GM19463 (cell line): ENCODE results near the gene TPK1.
A peak's percentile ranks its signal among the peaks of the same experiment; 100 is the strongest.
"Not testable (repeated sequence)": the region's sequence is repeated elsewhere in the genome, so short reads cannot be mapped to it uniquely, and the experiment has no call there.

ENCODE experiments used
- ATAC-seq: cut with Tn5 transposase; IDR thresholded peaks from one replicate; pipeline ENCODE4 v1.9.1; 2021; ENCODE audit warnings: mild to moderate bottlenecking, moderate library complexity; ENCODE audit not compliant: unreplicated experiment

TPK1 gene

DNA sequence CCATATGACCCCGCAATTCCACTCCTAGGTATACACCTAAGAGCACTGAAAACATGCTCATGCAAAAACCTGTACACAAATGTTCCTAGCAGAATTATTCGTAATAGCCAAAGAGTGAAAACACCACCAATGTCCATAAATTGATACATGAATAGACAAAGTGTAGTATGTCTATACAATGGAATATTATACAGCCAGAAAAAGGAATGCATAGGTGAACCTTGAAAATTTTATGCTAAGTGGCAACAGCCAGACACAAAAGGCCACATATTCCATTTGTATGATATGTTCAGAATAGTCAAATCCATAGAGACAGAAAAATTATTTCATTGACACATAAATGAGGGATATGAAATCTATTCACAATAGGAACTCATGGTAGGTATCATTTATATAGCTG lies 351.4 kb downstream of the TPK1 start:
- no peak for ATAC-seq

DNA sequence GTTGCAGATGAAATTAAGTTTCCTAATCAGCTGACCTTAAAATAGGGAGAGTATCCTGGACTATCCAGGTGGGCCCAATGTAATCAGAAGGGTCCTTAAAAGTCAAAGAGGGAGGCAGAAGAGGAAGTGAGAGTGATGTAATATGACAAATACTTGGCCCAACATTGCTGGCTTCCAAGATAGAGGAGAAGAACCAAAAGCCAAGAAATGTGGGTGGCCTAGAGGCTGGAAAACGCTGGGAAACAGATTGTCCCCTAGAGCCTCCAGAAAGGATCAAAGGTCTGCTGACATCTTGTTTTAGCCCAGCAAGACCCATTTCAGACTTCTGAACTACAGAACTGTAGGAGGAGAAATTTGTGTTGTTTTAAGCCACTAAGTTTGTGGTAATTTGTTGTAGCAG lies 352.7 kb downstream of the TPK1 start:
- ATAC-seq = no peak

DNA sequence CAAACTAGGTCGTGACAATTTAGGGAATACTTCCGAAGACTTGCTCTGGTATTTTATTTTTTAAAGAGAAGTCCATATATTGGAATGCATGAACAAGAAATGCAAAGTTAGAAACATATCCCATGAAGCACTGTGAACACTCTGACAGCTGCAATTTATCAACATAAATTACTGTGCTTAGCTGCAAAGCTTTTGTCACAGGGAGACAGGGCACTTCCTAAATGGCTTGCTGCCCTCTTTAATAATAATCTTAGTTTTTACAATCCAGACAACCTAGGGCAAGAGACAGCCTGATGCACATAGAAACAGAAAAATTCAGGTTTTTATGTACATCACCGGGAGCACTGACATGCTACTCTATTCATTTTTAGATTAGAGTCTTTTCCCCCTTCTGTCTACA lies 354.0 kb downstream of the TPK1 start:
- ATAC-seq = no peak

DNA sequence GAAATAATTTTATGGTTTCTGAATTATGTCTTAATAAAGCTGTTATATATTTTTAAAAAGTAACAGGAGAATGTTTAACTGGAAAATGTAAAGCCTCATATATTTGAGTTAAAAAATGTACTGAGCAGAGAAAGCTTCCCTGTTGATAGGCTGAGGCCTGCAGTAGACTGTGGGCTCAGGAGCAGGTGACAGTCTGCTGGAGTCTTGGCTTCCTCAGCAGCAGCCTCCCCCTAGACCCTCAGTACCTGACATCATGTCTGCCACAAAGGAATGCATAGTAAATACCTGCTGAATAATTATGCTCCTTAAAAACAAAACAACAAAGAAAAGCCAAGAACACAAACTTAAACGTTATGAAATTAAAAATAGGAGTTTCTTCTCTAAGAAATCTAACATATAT lies 358.5 kb downstream of the TPK1 start:
- ATAC-seq = no peak

DNA sequence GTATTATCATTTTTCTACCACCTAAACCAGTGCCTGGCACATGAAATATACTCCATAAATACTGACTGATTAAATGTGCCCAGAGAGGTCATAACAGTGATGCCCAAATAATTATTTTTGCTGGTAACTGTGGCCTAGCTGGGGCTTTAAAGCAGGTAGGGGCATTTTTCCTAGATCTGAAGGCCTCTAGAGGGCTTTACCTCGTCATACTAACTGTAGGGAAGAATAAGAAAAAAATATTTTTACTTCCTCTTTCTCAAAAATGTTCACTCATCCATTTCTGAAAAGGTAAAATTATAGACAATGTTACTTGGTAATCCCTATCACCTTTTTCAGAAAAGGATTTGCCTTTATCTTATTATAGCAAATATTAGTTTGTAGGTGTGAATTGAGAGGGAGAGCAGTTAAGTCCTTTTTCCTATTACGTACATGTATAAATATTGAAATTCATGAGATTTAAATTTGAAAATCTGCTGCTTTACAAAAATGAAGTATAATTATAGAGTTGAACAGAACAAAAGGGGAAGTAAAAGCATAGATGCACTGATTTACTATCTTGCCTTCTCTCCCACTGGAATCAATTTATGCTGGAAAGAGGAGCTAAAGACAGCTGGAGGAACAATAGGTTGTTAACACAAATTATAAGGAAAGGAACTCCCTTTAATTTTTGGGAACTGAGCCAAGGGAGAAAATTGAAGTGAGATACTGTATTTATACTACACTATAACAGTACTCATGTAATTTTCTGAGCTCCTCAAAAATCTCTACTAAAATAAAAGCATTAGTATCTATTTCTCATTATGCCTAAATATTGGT lies 360.8 kb downstream of the TPK1 start:
- no peak for ATAC-seq

DNA sequence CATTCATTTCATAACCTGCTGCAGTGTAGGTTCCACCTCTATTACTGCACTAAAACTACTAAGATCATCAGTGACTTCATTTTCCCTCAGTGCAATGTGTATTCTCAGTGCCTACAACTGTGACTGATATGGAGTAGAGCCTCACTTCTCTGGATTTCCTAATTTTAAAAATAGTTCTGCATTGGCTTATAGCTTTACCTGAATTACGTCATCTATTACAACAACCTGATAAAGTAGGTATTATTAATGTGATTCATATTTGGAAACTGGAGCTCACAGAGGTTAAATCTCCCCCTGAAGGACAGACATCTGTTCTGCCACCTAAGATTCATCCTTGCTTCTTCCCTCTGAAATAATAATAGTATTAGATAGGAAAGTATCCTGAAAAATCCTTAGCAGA lies 361.5 kb downstream of the TPK1 start:
- ATAC-seq = no peak

DNA sequence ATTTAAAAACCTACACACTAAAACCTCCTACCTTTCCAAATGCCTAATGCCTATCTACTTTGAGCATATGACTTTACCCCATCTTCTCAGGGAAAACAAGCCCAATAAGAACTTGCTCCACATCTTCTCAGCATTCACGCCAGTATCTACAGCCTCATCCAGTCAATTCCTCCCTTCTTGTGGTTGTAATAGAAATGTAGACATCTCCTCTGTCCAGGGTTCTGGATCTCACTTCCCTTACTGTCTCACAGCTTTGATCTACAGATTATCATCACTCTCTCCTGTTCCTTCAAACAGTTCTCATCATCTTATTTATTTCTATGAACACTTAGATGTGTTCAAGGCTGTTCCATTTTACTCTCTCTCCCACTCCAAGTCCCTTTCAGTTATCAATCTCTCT lies 361.9 kb downstream of the TPK1 start:
- ATAC-seq = no peak

DNA sequence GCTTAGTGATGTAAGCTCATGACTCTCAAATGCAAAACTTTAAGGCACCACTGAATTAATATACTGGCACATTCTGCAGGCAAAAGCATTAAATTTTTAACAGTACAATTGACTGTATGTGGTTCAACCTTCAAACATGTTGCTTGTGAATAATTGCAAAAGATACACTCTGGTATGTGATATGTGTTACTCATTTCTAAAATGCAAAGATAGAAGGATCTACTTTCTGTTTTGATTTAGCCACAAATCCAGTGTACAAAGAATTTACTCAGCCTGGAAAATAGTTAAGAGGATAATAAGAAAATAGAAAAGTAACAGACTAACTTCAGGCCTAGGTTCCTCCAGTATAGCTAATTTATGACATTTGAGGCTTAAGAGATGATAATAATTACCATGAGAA lies 365.8 kb downstream of the TPK1 start:
- ATAC-seq = no peak

DNA sequence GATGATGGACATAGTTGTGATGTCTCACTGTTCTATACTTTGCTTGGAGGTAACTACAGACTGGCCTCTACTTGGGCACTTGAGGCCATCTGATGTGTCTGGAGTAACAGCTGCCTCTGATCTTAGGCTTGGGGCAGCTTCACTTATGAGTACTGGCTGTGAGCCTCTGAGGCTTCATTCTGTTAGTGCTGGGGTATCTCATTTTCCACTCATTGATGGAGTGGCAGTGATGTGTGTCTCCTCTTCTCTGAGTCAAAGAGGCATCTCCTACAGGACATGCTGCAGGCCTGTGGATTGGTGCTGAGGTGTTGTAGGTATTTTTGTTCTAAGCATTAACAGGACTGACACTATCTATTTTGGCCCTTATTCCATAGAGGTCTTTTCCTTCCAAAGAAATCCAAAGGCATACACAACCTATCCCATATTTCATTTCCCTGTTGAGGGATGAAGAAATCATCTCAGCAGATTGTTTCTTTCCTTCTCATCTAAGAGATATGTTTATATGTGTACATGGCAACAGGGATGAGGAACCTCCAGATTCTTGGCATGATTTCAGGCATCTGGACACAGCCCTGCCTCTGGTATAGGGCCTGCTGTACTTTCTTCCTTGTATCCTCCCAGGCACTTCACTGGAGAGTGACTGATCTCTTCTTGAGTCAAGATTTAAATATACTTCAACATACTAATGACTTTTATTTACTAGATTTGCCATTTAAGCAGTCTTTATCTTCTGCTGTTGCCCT lies 366.7 kb downstream of the TPK1 start:
- ATAC-seq = no peak

DNA sequence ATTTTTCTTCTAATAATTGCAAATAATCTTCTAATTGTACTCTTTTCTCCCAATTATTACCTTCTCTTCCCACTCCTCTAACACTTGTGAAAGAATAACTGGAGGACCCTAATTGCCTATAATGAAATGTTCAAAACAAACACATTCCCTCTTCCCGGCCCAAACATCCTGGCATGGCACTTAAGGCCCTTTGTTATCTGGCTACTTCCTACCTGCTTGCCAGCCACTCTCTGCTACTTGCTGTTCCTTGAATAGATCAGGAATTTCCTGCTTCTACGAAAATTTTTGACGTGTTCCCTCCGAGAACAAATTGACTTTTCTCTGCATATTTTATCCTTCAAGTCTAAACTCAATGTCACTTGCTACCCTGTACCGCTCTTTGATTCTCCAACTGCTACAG lies 376.2 kb downstream of the TPK1 start:
- no peak for ATAC-seq

DNA sequence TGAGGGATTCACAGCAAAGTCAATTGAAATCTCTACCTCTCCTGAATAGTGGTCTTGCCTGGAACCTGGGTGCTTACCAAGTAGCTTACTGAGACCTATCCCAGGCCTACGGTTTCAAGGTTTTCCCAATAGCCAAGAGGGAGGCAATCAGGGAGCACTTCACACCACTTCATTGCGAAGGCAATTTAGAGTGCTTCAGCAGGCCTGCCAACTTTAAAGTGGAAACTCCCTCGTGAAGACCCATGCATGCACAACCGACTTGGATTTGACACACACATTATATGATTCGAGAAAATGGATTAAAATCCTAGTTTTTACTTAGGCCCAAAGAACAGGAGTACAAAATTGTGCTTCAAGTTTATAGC lies 380.8 kb downstream of the TPK1 start:
- no peak for ATAC-seq

DNA sequence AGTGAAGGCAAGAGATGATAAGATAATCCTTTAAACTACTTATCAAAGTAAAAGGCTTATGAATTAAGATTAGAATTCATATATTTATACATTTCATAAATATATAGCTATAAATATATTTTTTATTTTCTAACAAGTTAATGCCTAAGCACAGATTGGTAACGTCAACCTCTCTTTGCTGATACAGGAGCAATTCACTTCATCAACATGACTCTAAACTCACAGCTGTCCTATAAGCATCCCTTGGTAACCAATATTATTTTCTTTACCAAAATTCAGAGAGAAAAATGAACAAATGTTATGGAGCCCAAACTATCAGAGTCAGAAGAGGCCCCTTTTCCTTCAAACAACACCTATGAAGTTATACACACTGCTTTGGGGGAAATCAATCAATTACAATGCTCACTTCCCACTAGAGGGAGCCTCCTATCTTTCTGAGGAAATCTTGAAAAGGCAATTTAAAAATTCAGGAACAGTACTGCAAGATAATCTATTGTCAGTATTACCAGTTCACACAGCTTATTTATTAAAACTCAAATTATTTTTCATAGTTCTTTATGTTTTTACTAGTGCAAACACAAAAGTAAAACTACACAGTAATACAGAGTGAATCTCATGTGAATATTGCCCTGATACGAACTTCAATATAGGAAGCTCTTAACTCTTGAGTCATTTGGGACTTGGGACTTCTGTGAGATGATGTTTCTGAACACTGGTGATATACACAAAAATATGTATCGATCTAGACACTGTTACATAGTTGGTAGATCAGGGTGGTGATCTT lies 381.4 kb downstream of the TPK1 start:
- no peak for ATAC-seq

DNA sequence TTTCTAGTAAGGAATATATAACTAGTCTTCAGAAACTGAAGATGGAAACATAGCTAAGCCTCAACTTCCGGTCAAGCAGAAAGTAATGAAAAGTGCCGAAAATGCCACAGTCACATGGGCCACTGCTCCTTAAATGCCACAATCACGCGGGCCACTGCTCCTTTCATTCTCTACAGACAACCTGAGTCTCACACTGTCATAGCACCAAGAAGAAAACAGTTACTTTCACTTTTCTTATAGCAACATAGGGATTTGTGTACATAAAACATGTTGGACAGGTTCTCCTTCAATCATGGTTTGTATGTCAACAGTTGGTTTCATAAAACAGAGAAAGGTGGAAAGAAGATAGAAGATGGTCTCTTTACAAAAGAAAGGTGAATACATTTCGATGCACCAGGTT lies 383.8 kb downstream of the TPK1 start:
- peak; percentile 42 for ATAC-seq

DNA sequence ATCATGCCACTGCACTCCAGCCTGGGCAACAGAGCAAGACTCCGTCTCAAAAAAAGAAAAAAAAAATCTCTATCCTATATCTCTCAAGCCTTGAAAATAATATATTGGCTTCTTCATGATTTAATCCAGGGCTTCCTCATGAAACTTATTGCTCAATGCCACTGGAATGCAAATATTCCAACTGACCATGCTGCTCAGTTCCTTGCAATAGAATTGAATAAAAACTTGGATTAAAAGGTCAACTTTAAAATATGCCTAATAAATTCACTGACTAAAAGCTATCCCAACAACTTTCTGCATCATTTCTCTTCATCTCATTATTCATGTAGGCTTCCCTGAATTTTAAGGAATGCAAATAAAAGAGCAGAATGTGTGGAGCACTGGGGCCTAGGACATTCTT lies 390.3 kb downstream of the TPK1 start:
- ATAC-seq = no peak

DNA sequence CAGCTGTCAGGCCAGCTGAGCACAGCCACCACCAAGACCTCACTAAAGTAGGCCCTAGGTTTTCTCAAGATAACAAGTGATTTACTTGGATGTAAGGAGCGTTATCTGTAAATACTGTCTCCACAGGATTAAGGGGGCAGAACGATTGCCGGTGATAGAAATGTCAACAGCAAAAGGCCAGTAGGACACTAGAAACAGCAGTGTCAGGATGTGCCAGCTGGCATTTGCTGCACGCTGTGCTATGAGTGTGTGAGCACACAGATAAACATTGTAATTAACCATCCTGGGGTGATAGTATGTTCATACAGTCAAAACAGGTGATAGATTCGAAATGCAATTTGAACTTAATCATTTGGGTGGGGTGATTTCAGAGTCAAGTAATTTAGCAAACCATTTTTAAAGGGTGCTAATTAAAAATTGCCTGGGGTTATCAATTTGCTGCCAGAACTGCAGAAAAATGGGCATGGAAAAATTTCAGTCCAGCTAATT lies 396.1 kb downstream of the TPK1 start:
- ATAC-seq = no peak

DNA sequence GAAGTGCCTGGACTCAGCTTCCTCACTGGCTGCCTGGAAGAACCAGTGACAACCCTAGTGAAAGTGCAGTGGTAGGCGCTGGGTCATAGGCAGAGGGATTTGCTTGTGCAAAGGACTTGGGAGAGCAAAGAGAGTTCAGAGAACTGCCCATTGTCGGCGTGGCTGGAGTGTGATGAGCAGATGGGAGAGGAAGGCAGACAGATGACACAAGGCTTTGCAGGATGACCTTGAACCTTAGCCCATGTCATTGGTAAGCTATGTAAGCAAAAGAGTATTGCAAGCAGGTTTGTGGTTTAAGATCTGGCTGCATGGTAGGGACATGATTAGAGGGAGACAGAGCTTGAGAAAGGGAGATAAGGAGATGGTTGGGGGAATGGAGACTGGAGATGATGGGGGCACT lies 397.1 kb downstream of the TPK1 start:
- no peak for ATAC-seq

DNA sequence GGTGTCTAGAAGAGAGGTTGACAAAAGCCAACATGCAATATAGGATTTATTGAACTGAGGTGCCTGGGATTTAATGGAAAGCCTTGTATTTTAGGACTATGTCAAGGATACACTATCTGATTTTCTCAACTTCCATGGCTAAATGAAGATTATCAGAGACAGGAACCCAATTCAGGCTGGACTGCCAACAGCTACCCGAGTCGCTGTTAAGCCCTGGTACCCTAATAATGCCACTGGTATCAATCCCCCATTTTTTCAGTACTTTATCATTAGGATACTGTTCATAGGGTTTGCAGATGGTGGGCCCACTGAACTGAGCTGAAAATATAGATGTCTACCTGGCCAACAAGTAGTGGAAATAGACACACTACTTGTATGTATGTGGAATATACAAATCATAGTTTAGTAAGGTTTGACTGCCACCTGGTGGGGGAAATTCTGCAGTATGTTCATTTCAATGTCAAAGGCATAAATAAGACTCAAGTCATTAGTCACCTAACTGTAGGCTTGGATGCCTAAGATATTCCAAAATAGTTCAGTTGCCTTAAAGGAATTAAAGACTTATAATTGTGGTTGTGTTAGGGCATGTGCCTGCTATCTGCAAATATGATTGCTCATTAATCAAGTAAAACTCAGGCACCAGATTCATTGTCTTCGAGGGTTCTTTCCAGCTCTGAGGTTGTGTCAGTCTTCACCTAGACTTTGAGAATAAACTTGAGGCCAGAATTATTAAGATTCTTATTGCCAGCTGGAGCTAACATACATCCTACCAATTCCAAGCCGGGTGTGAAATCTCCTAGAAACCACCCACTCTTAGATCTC lies 398.3 kb downstream of the TPK1 start:
- ATAC-seq = peak; percentile 82

DNA sequence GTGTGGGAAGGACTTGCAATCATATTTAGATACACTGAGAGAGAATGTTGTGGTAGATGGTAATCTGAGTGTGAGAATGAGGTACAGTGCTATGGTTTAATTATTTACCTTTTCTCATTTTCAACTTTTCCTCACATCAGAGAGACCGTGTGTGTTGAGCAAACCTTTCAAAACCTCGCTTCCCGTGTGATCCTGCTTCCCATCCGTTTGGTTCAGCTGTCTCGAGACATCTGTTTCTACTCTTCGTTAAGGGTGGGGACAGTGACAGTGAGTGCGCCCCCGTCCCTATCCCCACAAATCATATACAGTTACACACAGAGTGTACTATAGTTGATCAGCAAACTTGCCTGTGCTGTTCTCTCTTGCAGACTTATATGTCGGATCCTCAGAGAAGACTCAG lies 399.4 kb downstream of the TPK1 start:
- ATAC-seq = no peak

DNA sequence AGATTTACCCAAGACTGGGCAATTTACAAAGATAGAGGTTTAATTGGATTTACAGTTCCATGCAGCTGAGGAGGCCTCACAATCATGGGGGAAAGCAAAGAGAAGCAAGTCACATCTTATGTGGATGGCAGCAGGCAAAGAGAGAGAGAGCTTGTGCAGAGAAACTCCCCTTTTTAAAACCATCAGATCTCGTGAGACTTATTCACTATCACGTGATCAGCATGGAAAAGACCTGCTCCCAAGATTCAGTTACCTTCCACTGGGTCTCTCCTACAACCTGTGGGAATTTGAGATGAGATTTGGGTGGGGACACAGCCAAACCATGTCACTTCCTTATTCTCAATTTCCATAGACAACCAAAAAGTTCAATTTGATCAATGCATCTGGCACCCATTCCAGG lies 407.4 kb downstream of the TPK1 start:
- no peak for ATAC-seq

DNA sequence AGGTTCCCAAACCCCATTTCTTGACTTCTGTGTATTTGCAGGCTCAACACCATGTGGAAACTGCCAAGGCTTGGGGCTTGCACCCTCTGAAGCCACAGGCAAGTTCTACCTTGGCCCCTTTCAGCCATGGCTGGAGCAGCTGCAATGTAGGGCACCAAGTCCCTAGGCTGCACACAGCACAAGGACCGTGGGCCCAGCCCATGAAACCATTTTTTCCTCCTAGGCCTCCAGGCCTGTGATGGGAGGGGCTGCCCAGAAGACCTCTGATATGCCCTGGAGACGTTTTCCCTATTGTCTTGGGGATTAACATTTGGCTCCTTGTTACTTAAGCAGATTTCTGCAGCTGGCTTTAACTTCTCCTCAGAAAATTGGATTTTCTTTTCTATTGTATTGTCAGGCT lies 408.3 kb downstream of the TPK1 start:
- not testable (repeated sequence) for ATAC-seq

DNA sequence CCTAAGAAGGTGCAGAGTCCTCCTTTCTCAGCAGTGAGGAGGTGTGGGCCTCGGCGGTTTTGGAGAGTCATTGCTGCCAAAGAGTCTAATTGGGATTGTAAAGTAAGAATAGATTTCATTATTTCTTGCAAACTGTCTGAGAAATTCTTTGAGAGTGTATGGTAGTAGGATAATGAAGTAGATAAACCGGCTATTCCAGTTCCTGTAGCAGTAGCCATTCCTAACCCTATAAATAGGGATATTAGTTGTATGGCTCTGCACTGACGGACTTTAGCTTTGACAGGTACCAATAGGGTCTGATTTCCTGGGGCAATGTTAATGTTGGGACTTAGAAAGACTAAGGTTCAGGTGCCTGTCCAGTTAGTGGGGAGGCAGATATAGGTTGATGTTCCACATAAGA lies 416.9 kb downstream of the TPK1 start:
- not testable (repeated sequence) for ATAC-seq
